Measurements from ENCODE around the gene RGS10. TPM values are rescaled to one million over a fixed set of nuclear protein-coding genes. Genes with fewer than 3 reads are reported as not detected.

Gene RGS10
- total and polyA plus RNA-seq, 2 of the 8 experiments (the other 6 are each of a cell fraction or from before 2014, with no cell fraction given): 5.5 to 13.1 TPM

DNA sequence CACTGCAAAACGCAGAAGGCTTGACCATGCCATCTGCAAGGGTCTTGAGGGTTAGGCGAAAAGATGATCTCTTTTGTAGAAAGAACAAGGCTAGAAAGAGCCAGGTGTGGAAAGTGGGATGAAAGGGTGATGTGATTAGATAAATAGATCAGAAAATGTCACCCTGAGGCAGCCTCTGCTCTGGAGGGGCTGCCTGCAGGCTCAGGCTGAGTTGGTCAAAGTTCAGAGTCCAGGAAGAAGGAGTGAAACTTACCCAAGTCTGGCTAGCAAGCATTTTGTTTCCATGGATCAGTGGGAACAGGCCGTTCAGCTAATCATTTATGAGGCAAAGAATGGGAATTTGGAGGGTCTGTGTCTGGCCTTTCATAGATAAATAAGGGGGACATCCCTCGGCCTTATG, 79.7 kb downstream of the RGS10 start:
- no peak overlapping the region for H3K4me2 ChIP-seq (ENCODE audit: insufficient read depth in 1 of 2, low read depth in 2 of 2, low read length in 2 of 2)
- no peak overlapping the region for H3K23ac ChIP-seq (ENCODE audit: insufficient read length)
- peaks cover 7% of the 10 kb centered on the region; the same call in 1 of the 2 replicates for H3K23me2 ChIP-seq (ENCODE audit: low read depth, low read length)
- H3K4me1 ChIP-seq (replicated peaks in 1 of 4; ENCODE audit: control insufficient read depth in 3 of 4, insufficient read depth in 4 of 4, low read length in 3 of 4): no peaks in the 10 kb centered on the region; a peak in 1 of 7 replicates
- POLR2A ChIA-PET (ENCODE audit: partially characterized antibody): no interaction called here
- no peaks in the 10 kb centered on the region for H3K36me3 ChIP-seq (ENCODE audit: control insufficient read depth in 2 of 4, insufficient read depth in 4 of 4, low read length in 3 of 4)
- H3K79me2 ChIP-seq (ENCODE audit: control insufficient read depth in 1 of 2, insufficient read depth in 2 of 2, low read length in 2 of 2): no peaks in the 10 kb centered on the region
- CTCF ChIA-PET (ENCODE audit: partially characterized antibody): interaction anchor here (1.0 kb wide), 1 partner anchor 263 kb away, joined by 3 read pairs; no protein-coding TSS in a partner anchor
- H2BK12ac ChIP-seq (ENCODE audit: low read depth, low read length): no peak overlapping the region
- 77% methylated on average over 4 of the region's 4 CpGs; no CpG with 5 or more reads in 1 of the 2 experiments for WGBS, 2 experiments (ENCODE audit: extremely low coverage in 1 of 2, insufficient coverage in 1 of 2, insufficient read length in 1 of 2, insufficient replicate concordance in 2 of 2, low coverage in 1 of 2, low lambda C conversion rate in 2 of 2, missing lambda C conversion rate in 1 of 2)
- no peak overlapping the region for H3K4ac ChIP-seq (replicated peaks; ENCODE audit: insufficient read length, low read depth, low read length)
- H4K5ac ChIP-seq (ENCODE audit: insufficient read length, low read depth, low read length): no peak overlapping the region
- DNase-seq (ENCODE audit: low read depth in 1 of 2, low spot score in 2 of 2) (no peak), FAIRE-seq (no peak)
- H2AK5ac ChIP-seq (ENCODE audit: low read depth, low read length): no peak overlapping the region
- no peak overlapping the region for H3K14ac ChIP-seq (ENCODE audit: insufficient read length)
- H2BK120ac ChIP-seq (replicated peaks; ENCODE audit: low read depth, low read length): no peak overlapping the region
- no peak overlapping the region for H2AFZ ChIP-seq (ENCODE audit: low read length)
- no peak overlapping the region for H3K18ac ChIP-seq (ENCODE audit: extremely low read depth, low read length)
- H4K8ac ChIP-seq (ENCODE audit: extremely low read depth, insufficient read depth, low read length): no peak overlapping the region
- H3K9ac ChIP-seq (replicated peaks in 1 of 4; ENCODE audit: extremely low read depth in 1 of 4, low read depth in 3 of 4, low read length in 3 of 4): no peak overlapping the region
- H4K20me1 ChIP-seq (replicated peaks in 1 of 2; ENCODE audit: control insufficient read depth in 1 of 2, insufficient read depth in 2 of 2, low read length in 2 of 2): no peaks in the 10 kb centered on the region
- no peak overlapping the region for H3K56ac ChIP-seq (replicated peaks; ENCODE audit: insufficient read length, low read depth, low read length)
- H3K79me1 ChIP-seq (ENCODE audit: low read depth, low read length): no peaks in the 10 kb centered on the region
- no peak overlapping the region for H2BK15ac ChIP-seq (ENCODE audit: low read length)
- no peak overlapping the region for H3K27ac ChIP-seq (ENCODE audit: low read depth, low read length)
- no peak overlapping the region for H2BK5ac ChIP-seq (ENCODE audit: low read depth, low read length)
- H3K9me3 ChIP-seq (ENCODE audit: insufficient read depth in 2 of 2, low read depth in 1 of 2, low read length in 1 of 2): no peaks in the 10 kb centered on the region
- no peak overlapping the region for H2BK20ac ChIP-seq (ENCODE audit: low read length)
- peaks cover 0 to 9% (median 4%) of the 10 kb centered on the region in 4 experiments; a peak in 4 of 7 replicates for H3K27me3 ChIP-seq (replicated peaks in 1 of 4; ENCODE audit: control insufficient read depth in 3 of 4, extremely low read depth in 1 of 4, insufficient read depth in 3 of 4, low read length in 3 of 4)
- no peak overlapping the region for H4K91ac ChIP-seq (replicated peaks; ENCODE audit: insufficient read length, low read length)
- H3K4me3 ChIP-seq (ENCODE audit: extremely low read depth in 1 of 4, insufficient read depth in 2 of 4, low read depth in 3 of 4, low read length in 4 of 4): no peak overlapping the region
- no peak for TF ChIP-seq JUND (IDR thresholded peaks at IDR 0.05; ENCODE audit: low read length)
- TF ChIP-seq KDM1A (IDR thresholded peaks at IDR 0.05; ENCODE audit: borderline replicate concordance, low read length): no peak
- TF ChIP-seq EP300 (IDR thresholded peaks at IDR 0.05; ENCODE audit: borderline replicate concordance in 1 of 2, low read depth in 2 of 2, low read length in 2 of 2): no peak
- no peak for TF ChIP-seq RAD21 (IDR thresholded peaks at IDR 0.05 in 1 of 2, conservative IDR thresholded peaks at IDR 0.05 in 1 of 2; ENCODE audit: low read depth in 2 of 2, low read length in 2 of 2)
- TF ChIP-seq HDAC6 (IDR thresholded peaks at IDR 0.05; ENCODE audit: low read depth, low read length): no peak
- no peak for TF ChIP-seq SIX5 (IDR thresholded peaks at IDR 0.05; ENCODE audit: low read depth, low read length)
- no peak for TF ChIP-seq TCF12 (IDR thresholded peaks at IDR 0.05; ENCODE audit: low read depth, low read length)
- TF ChIP-seq GTF2F1 (IDR thresholded peaks at IDR 0.05; ENCODE audit: borderline replicate concordance, low read depth, low read length): no peak
- no peak for TF ChIP-seq CTBP2 (IDR thresholded peaks at IDR 0.05; ENCODE audit: borderline replicate concordance, insufficient read depth, insufficient read length, low read length)
- no peak for TF ChIP-seq RXRA (IDR thresholded peaks at IDR 0.05; ENCODE audit: insufficient read depth, low read depth, low read length)
- TF ChIP-seq, protein P1, sequence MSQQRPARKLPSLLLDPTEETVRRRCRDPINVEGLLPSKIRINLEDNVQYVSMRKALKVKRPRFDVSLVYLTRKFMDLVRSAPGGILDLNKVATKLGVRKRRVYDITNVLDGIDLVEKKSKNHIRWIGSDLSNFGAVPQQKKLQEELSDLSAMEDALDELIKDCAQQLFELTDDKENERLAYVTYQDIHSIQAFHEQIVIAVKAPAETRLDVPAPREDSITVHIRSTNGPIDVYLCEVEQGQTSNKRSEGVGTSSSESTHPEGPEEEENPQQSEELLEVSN (IDR thresholded peaks at IDR 0.05): no peak
- TF ChIP-seq SUZ12 (IDR thresholded peaks at IDR 0.05; ENCODE audit: low read length): no peak
- no peak for TF ChIP-seq PHF8 (conservative IDR thresholded peaks at IDR 0.05; ENCODE audit: low read depth, low read length)

Measured in H1 (cell line).